NCI-H1694 treated with DMSO at 0.1 percent for 48 hours (cell line): Measurements from ENCODE around the gene WDFY1.

Experiments
- DNase-seq: peaks from one replicate; lab custom pipeline; 2025; lab: John Stamatoyannopoulos, UW

WDFY1 gene

DNA sequence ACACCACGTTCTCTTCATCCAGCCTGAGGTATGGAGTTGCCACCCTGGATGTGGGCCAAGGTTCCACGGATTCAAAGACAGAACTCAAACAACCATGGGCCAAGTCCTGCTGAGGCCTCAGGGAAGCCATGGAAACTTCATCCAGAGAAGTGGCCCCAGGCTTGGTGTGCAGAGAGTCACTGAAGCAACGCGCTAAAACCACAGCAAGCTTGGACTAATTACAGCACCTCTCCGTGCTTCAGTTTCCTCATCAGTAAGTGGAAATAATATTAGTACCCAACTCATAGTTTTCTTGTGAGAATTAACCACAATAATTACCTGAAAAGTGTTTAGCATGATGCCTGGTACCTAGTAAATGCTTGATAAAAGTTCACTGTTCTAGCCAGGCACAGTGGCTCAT lies 88.6 kb downstream of the WDFY1 start:
- no peak for DNase-seq

DNA sequence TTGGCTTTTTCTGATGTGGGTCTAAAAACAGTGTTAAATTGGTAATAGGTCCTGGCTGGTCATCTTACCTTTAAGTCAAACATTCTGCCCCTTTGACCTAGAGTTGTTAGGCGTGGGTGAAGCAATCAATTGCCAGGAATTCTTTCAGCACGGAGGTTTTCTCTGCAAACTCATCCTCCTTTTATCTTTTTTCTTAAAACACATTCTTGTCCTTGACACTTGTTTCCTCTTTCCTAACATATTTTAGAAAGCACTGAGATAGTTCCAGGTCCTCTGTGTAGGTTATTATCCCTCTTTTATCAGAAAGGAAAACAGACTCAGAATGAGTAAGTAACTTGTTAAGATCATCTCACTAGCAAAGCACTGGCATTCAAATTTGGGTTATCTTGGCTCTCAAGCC lies 89.1 kb downstream of the WDFY1 start:
- no peak for DNase-seq

DNA sequence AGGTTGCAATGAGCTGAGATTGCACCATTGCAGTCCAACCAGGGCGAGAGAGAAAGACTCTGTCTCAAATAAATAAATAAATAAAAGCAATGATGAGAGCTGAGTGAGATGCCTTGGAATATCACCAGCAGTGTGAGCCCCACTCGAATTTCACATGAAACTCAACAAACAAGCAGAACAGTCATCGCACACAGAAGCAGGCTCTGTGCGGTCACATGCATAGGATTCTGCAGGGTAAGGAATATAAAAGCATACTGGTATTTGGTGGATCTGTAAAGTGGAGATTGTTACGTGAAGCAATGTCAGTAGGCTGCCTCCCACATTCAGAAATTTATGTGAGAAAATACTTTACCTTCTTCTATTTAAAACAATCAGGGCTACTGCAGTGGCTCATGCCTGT lies 89.7 kb downstream of the WDFY1 start:
- no peak for DNase-seq

GRCh38 chr2:223854741-223855140 lies 90.4 kb downstream of the WDFY1 start:
- DNase-seq: no peak

GRCh38 chr2:223853425-223853837 lies 91.7 kb downstream of the WDFY1 start:
- DNase-seq: no peak

DNA sequence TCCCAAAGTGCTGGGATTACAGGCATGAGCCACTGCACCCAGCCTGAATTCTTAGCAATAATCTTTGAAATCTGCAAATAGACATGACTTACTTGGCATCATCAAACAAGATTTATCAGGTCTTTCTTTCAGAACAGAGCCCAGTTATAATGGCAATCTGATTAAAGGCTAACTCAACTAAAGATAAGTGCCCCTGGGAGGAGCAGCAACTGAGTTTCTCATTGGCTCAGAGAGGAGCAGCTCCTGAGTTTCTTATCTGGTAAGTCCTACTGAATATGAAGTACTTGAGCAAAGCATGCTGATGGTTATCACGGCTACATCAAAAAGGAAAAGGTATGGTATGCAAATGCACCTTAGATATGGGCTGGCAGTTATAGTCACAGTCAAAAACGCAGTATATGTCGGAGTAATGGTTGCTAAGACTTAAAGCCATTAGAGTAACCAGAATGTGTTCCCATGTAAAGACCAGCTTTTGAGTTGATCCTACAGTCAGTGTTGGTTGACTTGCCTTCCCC lies 92.8 kb downstream of the WDFY1 start:
- DNase-seq: no peak

- no peak for DNase-seq
Observed at GRCh38 chr2:223847410-223847809, 97.7 kb downstream of the WDFY1 start.

- no peak for DNase-seq
Observed at GRCh38 chr2:223846515-223846914, 98.6 kb downstream of the WDFY1 start.

DNA sequence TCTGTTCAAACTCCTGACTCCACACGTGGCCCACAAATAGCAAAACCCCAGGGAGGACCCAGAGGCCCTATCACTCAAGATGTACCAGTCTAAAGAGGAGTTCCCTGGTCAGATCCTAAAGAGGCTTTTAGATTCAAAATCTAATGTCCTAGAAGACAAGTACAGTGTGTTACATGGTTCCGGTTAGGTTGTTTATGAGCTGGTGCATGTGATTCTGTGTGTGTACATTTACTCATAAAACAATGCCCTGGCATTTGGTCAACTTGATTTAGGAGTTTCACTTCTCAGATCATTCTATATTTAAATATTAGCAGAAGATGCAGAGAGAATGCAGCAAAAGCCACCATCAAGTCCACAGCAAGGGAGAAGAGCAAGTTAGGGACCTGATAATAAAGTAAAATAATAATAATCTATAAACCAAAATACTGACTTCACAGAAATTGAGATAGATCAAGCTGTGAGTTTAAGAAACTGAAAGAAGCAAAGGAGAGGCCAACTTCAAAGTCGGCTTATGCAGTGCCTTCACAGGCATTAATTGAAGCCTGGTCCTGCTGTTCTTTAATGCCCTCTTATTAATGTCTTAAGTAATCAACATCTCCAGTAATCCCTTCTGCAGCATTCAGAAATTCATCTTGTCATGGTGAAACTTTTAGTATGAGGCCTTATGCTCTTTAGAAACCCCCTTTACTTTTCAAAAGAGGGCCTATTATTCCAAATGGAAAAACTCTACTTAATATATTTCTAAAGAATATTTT lies 103.5 kb downstream of the WDFY1 start:
- no peak for DNase-seq

DNA sequence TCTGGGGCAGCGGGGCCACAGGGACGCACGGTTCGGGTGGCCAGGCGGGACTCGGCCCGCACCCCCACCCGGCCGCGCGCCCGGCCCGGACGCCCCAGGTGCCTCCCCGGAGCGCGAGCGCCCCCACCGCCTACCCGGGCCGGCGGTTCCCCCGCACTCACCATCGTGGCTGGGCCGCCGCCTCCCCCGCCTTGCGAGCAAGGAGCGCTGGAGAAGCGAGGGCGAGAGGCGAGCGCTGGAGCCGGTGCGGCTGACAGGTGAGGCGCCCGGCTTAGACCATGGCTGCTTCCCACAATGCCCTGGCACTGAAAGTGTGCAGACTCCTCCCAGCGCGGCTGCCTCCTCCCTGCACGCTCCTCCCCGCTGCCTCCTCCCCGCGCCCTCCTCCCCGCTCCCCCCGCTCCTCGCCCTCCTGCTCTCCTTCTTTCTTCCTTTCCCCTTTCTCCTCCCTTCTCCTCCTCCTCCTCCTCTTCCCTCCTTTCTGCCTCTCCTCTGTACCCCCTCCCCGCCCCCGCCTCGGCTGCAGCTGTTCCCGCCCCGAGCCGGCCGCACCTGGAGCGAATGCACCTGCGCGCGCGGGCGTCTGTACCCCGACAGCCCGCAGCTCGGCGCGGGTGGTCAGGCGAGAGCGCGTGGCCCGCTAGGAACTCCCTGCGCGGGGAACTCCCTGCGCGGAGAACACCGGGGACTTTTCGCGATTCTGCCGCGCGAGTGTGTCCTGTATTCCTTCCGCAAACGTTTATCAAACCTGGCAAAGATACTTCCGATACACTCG lies 107.7 kb downstream of the WDFY1 start, which contains the start of gene AP1S3:
Gene AP1S3, minus strand, starts transcription at position 296 of the 775 bp plus-strand sequence. Its CDS starts 132 bp downstream, at position 164.
- DNase-seq: peak; percentile 53

DNA sequence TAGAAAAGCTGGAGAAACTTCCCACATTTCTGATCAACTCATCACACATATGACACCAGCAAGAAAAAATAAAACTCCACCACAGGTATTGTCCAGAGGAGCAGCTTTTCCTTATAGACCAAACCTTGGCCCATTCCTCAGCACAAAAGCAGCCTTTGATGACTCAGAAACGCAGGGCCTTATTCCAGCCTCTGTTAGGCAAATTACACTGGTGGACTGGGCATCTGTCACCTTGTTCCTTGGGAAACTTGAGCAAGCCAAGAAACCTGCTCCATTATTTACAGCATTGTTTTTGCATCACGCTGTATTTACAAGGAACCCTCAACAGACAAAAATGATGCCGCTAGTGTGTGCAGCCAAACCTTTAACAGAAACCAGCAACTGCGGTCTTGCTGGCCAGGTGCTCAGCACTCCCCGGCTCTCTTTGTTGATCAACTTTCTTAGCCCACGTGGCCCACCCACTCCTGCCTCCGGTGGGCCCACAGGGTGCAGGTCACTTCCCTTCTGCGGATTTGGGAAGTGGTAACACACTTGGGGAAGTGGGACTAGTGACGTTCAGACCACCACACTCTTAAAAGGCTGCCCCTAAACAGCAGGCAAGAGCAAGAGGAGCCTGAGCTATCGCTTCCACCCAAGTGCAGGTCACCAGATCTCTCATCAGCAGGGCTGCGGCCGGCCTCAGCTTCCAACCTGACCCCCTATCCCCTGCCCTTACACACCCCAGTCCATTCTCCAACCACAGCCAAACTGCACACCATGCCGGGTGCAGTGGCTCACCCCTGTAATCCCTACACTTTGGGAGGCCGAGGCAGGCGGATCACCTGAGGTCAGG lies 109.2 kb downstream of the WDFY1 start:
- no peak for DNase-seq

GRCh38 chr2:223834431-223834830 lies 110.7 kb downstream of the WDFY1 start:
- no peak for DNase-seq

DNA sequence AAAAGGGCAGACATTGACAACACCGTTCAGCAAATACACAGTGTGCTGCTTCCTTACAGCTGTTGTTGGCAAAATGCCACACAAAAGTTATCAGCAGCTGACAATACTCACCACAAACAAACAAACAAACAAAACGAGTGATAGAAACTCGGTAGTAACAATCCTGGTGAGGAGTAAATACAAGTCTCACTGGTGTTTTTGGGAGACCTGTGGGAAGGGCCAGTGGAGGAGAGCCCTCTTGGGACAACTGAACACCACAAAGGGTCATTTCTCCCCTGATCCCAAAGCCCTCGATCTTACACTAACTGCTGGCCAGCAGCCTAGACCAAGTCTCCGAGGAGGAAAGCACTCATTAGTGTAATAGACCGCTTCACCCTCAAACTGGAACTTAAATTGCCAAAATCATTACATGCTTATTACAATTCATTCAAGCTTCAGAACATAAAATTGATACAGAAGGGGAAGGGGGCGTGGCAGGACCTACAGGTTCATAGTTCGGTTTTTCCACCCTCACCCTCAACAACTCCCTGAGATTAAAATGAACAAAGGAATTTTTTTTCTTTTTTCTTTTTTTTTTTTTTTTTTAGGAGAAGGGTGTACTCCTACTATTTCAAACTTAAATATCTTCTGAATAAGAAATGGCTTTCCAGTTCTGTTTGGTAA lies 112.8 kb downstream of the WDFY1 start:
- no peak for DNase-seq

DNA sequence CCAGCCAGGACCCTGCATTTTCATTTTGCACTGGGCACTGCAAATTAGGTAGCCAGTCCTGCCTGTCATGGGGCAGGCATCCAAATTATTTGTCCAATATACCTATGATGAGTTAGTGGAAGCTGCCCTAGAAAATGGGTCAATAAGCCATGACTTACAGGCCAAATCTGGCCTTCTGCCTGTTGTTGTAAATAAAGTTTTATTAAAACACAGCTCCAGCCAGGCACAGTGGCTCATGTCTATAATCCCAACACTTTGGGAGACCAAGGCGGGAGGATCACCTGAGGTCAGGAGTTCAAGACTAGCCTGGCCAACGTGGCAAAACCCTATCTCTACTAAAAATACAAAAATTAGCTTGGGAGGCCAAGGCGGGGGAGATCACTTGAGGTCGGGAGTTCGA lies 116.0 kb downstream of the WDFY1 start:
- DNase-seq: no peak

- no peak for DNase-seq
Observed at GRCh38 chr2:223828314-223828713, 116.8 kb downstream of the WDFY1 start.

GRCh38 chr2:223826995-223827394 lies 118.1 kb downstream of the WDFY1 start:
- DNase-seq: no peak
